GM19328 (cell line): ENCODE data around the gene DNAH10.
"Not testable (repeated sequence)": the region's sequence is repeated elsewhere in the genome, so short reads cannot be mapped to it uniquely, and the experiment has no call there.

Experiments
- ATAC-seq: cut with Tn5 transposase; IDR thresholded peaks from one replicate; pipeline ENCODE4 v1.9.1; 2021; ENCODE audit warnings: mild to moderate bottlenecking, moderate library complexity; ENCODE audit not compliant: unreplicated experiment

The DNAH10 gene

DNA sequence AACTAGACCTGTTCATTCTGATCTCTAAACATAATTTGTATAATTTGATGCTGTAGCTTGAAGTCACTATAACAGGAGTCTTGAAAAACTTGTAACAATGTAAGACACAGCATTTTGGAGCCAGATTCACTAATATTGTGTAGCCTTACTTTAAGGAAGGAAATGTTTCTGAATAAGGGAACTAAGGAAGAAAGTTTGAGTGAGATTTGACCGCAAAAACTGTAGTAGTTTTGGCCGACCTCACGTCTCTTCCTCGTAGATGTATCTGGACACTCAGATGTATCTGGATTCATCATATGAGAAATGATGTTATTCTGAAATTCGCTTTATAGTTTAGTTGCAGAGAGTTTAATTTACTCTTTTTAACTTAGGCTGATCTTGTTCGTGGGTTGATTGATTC lies 13.9 kb upstream of the DNAH10 start:
- ATAC-seq: no peak

GRCh38 chr12:123748661-123749060 lies 13.4 kb upstream of the DNAH10 start:
- ATAC-seq: no peak

GRCh38 chr12:123749355-123749754 lies 12.7 kb upstream of the DNAH10 start:
- ATAC-seq: no peak

DNA sequence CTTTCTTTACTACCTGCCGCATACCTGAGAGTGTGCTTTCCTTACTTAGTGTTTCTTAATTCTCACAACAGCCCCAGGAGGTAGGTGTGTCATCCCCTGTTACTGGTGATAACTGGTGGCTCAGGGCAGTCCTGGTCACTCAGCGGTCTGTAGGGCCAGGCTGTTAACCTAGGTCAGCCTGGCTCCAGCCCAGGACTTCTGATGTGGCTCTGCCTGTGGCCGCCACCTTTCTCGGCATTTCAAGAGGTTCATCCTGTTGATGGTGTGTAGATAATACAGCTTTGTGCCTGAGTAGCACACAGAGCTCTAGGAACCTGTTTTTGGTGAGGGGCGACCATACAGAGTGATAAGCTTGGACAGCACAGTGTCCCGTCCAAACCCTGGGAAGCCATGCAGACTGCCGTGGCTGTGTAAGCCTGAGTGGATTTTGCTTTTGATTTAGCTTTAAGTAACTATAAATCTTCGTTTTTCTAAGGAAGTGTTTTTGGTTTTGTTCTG lies 11.9 kb upstream of the DNAH10 start:
- no peak for ATAC-seq

- no peak for ATAC-seq
Measured at GRCh38 chr12:123752046-123752445, 10.1 kb upstream of the DNAH10 start.

- no peak for ATAC-seq
Measured at GRCh38 chr12:123754041-123754772, 7.9 kb upstream of the DNAH10 start.

GRCh38 chr12:123757561-123757960 lies 4.5 kb upstream of the DNAH10 start:
- ATAC-seq: no peak

GRCh38 chr12:123760267-123760938 lies 1.7 kb upstream of the DNAH10 start:
- no peak for ATAC-seq

DNA sequence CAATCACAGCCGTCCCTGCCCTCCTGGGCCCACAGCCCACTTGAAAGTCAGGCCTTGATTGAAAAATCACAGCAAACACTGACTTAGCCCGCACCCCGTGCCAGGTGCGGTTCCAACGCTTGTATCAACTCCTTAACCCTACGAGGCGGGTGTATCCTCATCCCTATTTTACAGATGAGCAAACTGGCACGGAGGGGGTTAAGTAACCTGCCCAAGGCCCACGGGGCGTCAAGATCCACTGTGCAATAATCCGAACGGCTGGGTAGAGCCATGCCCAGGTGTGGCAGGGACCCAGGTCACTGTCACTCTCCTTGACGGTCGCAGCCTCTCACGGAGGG lies 583 bp downstream of the DNAH10 start:
- no peak for ATAC-seq

- no peak for ATAC-seq
Measured at GRCh38 chr12:123763093-123763492, 992 bp downstream of the DNAH10 start.

DNA sequence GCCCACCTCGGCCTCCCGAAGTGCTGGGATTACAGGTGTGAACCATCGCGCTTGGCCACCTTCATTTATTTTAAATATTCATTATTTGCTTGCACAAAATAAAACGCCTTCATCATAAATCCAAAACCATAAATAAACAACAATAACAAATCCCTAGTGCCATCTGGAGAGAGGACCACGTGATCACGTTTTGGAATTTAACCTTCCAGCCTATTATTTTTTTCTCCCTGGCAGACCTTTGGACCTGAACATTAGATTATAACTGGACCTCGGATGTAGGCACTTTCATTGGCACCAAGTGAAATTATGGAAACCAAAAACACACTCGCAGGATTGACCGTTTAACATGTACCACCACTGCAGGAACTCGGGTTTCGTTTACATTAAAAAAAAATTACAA lies 2.0 kb downstream of the DNAH10 start:
- no peak for ATAC-seq

DNA sequence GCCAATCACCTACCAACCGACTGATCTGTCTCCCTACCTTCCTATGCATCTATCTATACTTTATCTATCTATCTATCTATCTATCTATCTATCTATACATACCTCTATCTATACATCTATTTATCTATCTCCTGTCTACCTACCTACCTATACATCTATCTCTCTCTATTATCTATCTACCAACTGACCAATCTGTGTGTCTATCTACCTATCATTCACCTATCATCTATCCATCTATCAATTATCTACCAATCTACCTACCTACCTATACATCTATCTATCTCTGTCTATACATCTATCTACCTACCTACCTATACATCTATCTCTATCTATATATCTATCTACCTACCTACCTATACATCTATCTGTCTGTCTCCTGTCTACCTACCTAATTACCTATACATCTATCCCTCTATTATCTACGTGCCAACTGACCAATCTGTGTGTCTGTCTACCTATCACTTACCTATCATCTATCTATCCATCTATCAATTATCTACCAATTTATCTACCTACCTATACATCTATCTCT lies 3.5 kb downstream of the DNAH10 start:
- no peak for ATAC-seq

GRCh38 chr12:123767613-123768012 lies 5.5 kb downstream of the DNAH10 start:
- no peak for ATAC-seq

GRCh38 chr12:123771261-123771660 lies 9.2 kb downstream of the DNAH10 start:
- no peak for ATAC-seq

DNA sequence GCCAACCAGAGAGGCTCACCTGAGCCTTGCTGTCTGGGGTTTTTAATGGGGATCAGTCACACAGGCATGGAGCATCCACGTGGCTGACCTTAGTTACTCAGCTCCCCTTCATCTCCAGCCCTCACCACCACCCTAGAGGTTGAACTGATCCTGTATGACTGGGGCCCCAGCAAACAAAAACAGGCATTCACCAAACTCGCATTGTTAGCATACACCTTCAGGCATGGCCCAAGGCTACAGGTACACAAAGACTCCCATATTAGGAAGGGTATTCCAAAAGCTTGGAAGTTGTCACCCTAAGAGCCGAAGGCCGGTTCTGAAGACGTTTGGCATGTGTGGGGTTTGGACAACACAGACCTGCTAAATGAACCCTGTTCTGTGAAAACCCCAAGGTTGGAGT lies 10.0 kb downstream of the DNAH10 start:
- no peak for ATAC-seq

DNA sequence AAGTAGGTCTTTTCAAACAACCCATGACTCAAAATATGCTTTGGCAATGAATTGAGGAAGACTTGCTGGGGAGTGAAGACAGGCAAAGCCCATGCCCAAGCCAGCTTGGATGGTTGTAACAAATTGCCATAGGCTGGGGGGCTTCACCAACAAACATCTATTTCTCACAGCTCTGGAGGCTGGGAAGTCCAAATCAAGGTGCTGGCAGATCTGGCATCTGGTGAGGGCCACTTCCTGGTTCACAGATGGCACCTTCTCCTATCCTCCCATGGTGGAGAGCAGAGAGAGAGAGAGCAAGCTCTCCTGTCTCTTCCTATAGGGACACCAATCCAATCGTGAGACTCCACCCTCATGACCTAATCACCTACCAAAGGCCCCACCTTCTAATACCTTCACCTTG lies 11.3 kb downstream of the DNAH10 start:
- no peak for ATAC-seq

DNA sequence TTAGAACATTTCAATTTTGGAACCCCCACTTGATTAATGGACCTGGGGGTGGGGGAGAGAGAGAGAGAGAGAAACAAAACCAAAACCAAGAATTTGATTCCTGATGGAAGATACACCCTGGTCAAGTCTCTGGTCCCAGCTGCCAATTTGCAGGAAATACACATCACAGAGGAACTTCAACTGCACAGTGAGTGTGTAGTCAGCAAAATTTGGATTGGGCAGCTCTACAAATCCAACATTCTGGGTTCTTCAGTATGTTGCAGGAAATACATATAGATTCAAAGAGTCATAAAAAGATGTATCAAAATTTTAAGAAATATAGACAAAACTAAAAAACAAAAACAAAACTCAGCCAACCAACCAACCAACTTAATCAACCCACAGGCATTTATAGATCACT lies 17.4 kb downstream of the DNAH10 start:
- no peak for ATAC-seq

DNA sequence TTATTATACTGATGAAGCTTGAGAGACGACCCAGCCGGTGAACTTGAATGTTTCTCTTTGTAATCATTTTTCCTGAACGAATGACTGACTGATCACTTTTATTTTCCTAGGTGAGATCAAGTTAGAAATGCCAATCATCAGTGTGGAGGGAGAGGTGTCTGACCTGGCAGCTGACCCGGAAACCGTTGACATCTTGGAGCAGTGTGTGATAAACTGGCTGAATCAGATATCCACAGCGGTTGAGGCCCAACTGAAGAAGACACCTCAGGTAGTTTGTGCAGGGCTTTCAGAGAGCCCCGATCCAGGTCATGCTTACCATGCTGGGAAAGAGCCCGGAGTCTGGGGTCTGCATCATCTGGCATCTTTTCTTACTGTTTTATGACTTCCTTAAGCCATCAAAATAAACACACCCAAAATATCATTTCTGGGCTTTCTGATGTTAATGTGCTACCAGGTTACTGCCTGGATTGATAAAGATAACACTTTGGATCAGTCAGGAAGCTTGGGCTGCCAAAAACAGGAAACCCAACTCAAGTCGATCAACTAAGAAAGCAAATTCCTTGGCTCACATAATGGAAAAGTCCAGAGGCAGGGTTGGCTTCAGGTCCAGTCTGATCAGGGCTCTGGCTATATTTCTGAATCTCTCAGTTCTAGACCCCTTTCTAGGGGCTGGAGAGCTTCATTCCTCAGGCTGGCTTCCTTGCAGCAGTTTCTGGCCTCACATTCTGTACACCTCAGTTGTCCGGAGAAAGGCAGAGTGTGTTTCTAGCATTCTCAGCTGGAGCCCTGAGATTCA lies 21.1 kb downstream of the DNAH10 start:
- no peak for ATAC-seq

- no peak for ATAC-seq
Measured at GRCh38 chr12:123787466-123787865, 25.4 kb downstream of the DNAH10 start.

GRCh38 chr12:123788541-123788940 lies 26.4 kb downstream of the DNAH10 start:
- ATAC-seq: no peak

GRCh38 chr12:123789422-123789821 lies 27.3 kb downstream of the DNAH10 start:
- not testable (repeated sequence) for ATAC-seq
